ENCODE results near the gene NTSR2.

Gene NTSR2

GRCh38 chr2:11621410-11621809 lies 48.6 kb downstream of the NTSR2 start:
- H3K27me3 ChIP-seq = no peaks in the 10 kb centered on the region
- H3K4me2 ChIP-seq = no peak overlapping the region
- no peak for TF ChIP-seq Cebpa-rat (IDR thresholded peaks at IDR 0.05)
- H3K36me3 ChIP-seq = no peaks in the 10 kb centered on the region; a peak in 1 of 22 replicates
- H3K4me3 ChIP-seq = no peak overlapping the region
- H3K4me1 ChIP-seq = peaks cover 0 to 7% (median 0%) of the 10 kb centered on the region in 10 experiments; a peak in 1 of 20 replicates
- H3K9me3 ChIP-seq (replicated peaks in 1 of 11) = no peaks in the 10 kb centered on the region
- no peak overlapping the region for H3K9ac ChIP-seq
- no peaks in the 10 kb centered on the region for H4K20me1 ChIP-seq
- H3K27ac ChIP-seq = no peak overlapping the region

GRCh38 chr2:11618708-11619062 lies 51.3 kb downstream of the NTSR2 start:
- no peak overlapping the region for H3K27ac ChIP-seq
- H3K4me3 ChIP-seq = no peak overlapping the region
- H3K4me1 ChIP-seq = no peaks in the 10 kb centered on the region
- H3K36me3 ChIP-seq = no peaks in the 10 kb centered on the region; a peak in 1 of 22 replicates
- no peak for TF ChIP-seq Cebpa-rat (IDR thresholded peaks at IDR 0.05)
- no peak overlapping the region for H3K9ac ChIP-seq
- no peaks in the 10 kb centered on the region for H3K9me3 ChIP-seq (replicated peaks in 1 of 11)
- no peaks in the 10 kb centered on the region for H4K20me1 ChIP-seq
- no peaks in the 10 kb centered on the region for H3K27me3 ChIP-seq
- no peak overlapping the region for H3K4me2 ChIP-seq

DNA sequence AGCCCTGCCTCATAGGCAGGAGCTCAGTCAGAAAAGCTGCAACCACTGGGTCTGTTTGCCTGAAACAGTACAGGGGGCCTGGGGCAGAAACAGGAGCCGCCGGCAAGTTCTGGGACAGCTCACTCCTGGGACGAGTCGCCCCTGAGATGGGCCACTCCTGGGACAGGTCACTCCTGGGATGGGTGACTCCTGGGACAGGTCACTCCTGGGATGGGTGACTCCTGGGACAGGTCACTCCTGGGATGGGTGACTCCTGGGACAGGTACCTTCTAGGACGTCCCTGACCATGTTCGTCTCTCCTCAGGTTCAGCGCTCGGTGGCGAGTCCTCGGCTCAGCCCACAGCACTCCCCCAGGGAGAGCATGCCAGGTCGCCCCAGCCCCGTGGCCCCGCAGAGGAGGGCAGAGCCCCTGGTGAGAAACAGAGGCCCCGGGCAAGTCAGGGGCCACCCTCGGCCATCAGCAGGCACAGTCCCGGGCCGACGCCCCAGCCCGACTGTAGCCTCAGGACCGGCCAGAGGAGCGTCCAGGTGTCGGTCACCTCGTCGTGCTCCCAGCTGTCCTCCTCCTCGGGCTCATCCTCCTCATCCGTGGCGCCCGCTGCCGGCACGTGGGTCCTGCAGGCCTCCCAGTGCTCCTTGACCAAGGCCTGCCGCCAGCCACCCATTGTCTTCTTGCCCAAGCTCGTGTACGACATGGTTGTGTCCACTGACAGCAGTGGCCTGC lies 51.8 kb downstream of the NTSR2 start:
- Histone ChIP-seq H3K9me3 (replicated peaks in 1 of 11) (no peaks in the 10 kb centered on the region), H4K20me1 (no peaks in the 10 kb centered on the region), H3K27ac (no peak overlapping the region), H3K4me3 (no peak overlapping the region), H3K36me3 (no peaks in the 10 kb centered on the region; a peak in 1 of 22 replicates), H3K4me1 (no peaks in the 10 kb centered on the region), H3K9ac (no peak overlapping the region), H3K4me2 (no peak overlapping the region), H3K27me3 (no peaks in the 10 kb centered on the region)
- no peak for TF ChIP-seq Cebpa-rat (IDR thresholded peaks at IDR 0.05)

- no peaks in the 10 kb centered on the region for H3K9me3 ChIP-seq (replicated peaks in 1 of 11)
Observed at GRCh38 chr2:11617527-11617926, 52.5 kb downstream of the NTSR2 start.

DNA sequence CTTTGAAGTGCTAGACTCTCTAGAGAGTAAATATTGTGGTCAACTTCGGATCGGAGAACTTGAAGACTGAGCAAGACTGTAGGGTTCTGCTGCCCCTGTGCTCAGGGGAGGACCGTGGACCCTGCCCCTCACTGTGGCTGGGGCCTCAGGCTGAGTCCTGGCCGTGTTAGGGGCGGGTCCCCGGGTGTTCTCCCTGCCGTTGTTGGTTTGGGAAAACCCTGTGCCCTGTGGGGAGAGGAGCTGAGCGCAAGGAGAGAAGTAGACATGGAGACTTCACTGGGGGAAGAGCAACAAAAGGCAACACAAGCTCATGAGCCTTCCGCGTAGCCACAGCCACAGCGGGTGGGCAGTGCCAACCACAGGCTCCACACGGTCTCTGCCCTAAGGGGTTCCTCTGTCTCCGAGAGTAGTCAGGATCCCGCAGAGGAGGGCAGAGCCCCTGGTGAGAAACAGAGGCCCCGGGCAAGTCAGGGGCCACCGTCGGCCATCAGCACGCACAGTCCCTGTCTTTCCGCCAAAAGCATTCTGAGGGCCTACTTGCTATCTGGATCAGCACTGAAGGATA lies 53.1 kb downstream of the NTSR2 start:
- Histone ChIP-seq H3K27ac (no peak overlapping the region), H3K36me3 (no peaks in the 10 kb centered on the region; a peak in 3 of 22 replicates), H3K4me1 (peaks cover 0 to 12% (median 0%) of the 10 kb centered on the region in 10 experiments; a peak in 7 of 20 replicates), H3K9me3 (replicated peaks in 1 of 11) (no peaks in the 10 kb centered on the region), H4K20me1 (no peaks in the 10 kb centered on the region), H3K4me3 (no peak overlapping the region), H3K27me3 (no peaks in the 10 kb centered on the region), H3K9ac (no peak overlapping the region), H3K4me2 (no peak overlapping the region)
- TF ChIP-seq Cebpa-rat (IDR thresholded peaks at IDR 0.05) = no peak

More at GRCh38 chr2:11617527-11617926, 52.5 kb downstream of the NTSR2 start:
- no peak overlapping the region for H3K4me3 ChIP-seq
- H3K4me2 ChIP-seq = no peak overlapping the region
- no peaks in the 10 kb centered on the region for H4K20me1 ChIP-seq
- H3K9ac ChIP-seq = no peak overlapping the region
- H3K36me3 ChIP-seq = no peaks in the 10 kb centered on the region; a peak in 3 of 22 replicates
- H3K4me1 ChIP-seq = peaks cover 0 to 6% (median 0%) of the 10 kb centered on the region in 10 experiments; a peak in 6 of 20 replicates
- no peaks in the 10 kb centered on the region for H3K27me3 ChIP-seq
- H3K27ac ChIP-seq = no peak overlapping the region
- no peak for TF ChIP-seq Cebpa-rat (IDR thresholded peaks at IDR 0.05)

DNA sequence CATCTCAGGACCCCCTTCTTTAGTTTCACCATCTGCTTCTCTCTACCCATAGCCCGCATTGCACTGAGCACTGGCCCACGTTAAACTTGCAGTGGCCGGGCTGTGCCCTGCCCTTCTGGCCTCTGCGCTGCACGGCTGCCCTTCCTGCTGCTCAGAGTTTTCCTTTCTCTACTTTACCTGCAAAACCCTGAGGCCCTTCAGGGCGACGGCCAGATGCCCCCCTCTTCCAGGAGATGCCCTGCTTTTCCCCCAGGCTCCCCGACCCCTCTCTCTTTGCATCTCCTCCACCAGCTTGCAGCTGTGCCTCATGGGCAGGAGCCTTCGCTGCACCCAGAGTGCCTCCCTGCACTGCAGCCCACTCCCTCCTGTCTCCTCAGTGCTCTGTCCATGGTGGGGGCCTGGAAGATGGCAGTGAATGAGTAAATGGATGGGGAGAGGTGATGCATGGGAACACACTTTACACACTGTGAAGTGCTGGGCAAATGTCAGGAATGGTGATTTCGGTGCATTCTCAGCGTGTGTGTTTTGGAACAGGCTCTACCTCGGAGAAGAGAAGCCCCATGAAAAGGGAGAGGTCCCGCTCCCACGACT lies 53.8 kb downstream of the NTSR2 start:
- no peaks in the 10 kb centered on the region; a peak in 3 of 22 replicates for H3K36me3 ChIP-seq
- peaks cover 0 to 19% (median 0%) of the 10 kb centered on the region in 10 experiments; a peak in 7 of 20 replicates for H3K4me1 ChIP-seq
- no peak for TF ChIP-seq Cebpa-rat (IDR thresholded peaks at IDR 0.05)

DNA sequence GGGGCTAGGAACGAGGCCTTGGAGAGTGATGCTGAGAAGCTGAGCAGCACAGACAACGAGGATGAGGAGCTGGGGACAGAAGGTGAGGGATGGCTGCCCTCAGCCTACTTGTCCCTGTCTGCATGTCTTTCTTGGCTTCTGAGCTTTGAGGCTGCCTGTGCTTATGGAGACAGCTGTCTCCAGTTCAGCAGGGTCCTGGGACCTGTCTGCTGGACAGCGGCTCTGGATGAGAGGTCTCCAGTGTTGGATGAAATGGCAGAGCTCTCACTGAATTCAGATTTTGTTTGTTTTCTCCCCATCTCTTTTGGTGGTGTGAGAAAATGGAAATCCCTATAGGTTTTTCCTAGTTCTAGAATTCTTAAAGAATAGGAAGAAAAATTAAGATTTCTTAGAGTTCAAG lies 54.8 kb downstream of the NTSR2 start:
- H3K36me3 ChIP-seq = no peaks in the 10 kb centered on the region; a peak in 3 of 22 replicates
- no peaks in the 10 kb centered on the region for H4K20me1 ChIP-seq
- H3K9me3 ChIP-seq (replicated peaks in 1 of 11) = no peaks in the 10 kb centered on the region
- H3K4me2 ChIP-seq = no peak overlapping the region
- no peak overlapping the region for H3K27ac ChIP-seq
- H3K27me3 ChIP-seq = no peaks in the 10 kb centered on the region
- TF ChIP-seq Cebpa-rat (IDR thresholded peaks at IDR 0.05) = no peak
- H3K4me3 ChIP-seq = no peak overlapping the region
- H3K4me1 ChIP-seq = peaks cover 0 to 19% (median 0%) of the 10 kb centered on the region in 10 experiments; a peak in 7 of 20 replicates
- no peak overlapping the region for H3K9ac ChIP-seq

More for the DNA sequence above, 53.8 kb downstream of the NTSR2 start:
- H3K9ac ChIP-seq = no peak overlapping the region
- no peaks in the 10 kb centered on the region for H3K27me3 ChIP-seq
- no peaks in the 10 kb centered on the region for H4K20me1 ChIP-seq
- no peak overlapping the region for H3K27ac ChIP-seq
- H3K4me2 ChIP-seq = no peak overlapping the region
- no peak overlapping the region for H3K4me3 ChIP-seq
- H3K9me3 ChIP-seq (replicated peaks in 1 of 11) = no peaks in the 10 kb centered on the region

GRCh38 chr2:11613297-11613696 lies 56.7 kb downstream of the NTSR2 start:
- H3K36me3 ChIP-seq = no peaks in the 10 kb centered on the region; a peak in 3 of 22 replicates
- H3K4me2 ChIP-seq = no peak overlapping the region
- no peak overlapping the region for H3K4me3 ChIP-seq
- TF ChIP-seq Cebpa-rat (IDR thresholded peaks at IDR 0.05) = no peak
- H3K9ac ChIP-seq = no peak overlapping the region
- no peaks in the 10 kb centered on the region for H4K20me1 ChIP-seq
- no peaks in the 10 kb centered on the region for H3K9me3 ChIP-seq (replicated peaks in 1 of 11)
- peaks cover 0 to 19% (median 0%) of the 10 kb centered on the region in 10 experiments; a peak in 7 of 20 replicates for H3K4me1 ChIP-seq
- no peaks in the 10 kb centered on the region for H3K27me3 ChIP-seq
- no peak overlapping the region for H3K27ac ChIP-seq

GRCh38 chr2:11612553-11613215 lies 57.3 kb downstream of the NTSR2 start:
- Histone ChIP-seq H3K36me3 (no peaks in the 10 kb centered on the region; a peak in 3 of 22 replicates), H3K4me1 (peaks cover 0 to 19% (median 0%) of the 10 kb centered on the region in 10 experiments; a peak in 7 of 20 replicates), H4K20me1 (no peaks in the 10 kb centered on the region), H3K27ac (peak overlapping the region in 1 of 11 experiments; percentile 38; a peak in 3 of 22 replicates), H3K4me2 (peak overlapping the region in 3 of 11 experiments; percentile 51 to 66 (median 64); a peak in 6 of 22 replicates), H3K27me3 (no peaks in the 10 kb centered on the region), H3K9ac (no peak overlapping the region), H3K9me3 (replicated peaks in 1 of 11) (no peaks in the 10 kb centered on the region), H3K4me3 (no peak overlapping the region)
- no peak for TF ChIP-seq Cebpa-rat (IDR thresholded peaks at IDR 0.05)
